Measurements from ENCODE around the gene MAML3. TPM values are rescaled to one million over a fixed set of nuclear protein-coding genes. Genes with fewer than 3 reads are reported as not detected.

MAML3 gene
- polyA plus RNA-seq, 5 donors = 13.3 to 19.2 (median 16.8) TPM

- DNase-seq = no peak
Measured at GRCh38 chr4:140157341-140157740, 3.4 kb upstream of the MAML3 start.

DNA sequence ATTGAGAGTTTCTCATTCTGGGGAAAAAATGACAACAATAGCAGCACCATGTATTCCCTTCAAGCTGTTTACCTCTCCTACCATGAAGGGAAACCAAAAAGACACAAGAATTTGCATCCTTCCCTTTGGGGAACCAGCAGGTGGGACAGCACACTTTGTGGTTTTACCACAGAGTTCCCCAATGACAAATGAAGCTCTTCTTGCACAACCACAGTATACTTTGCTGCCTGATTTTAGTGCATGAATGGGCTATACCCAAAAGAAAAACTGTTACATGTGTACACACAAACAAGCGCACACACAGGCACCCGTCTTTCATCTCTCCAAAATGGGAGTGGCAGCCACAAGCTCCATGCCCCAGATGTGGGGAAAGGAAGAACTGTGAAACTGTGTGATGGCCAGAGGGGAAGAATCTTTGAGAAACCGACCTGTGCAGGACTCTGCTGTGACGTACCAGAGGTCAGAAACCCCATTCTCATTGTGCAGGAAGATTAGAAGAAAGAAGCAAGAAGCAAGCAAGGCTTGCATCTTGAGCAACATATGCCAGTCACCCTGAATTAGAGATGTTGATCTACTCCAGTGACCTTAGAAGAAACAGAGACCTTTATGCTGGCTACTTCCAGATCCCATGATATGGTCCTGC lies 2.7 kb upstream of the MAML3 start:
- DNase-seq = no peak

DNA sequence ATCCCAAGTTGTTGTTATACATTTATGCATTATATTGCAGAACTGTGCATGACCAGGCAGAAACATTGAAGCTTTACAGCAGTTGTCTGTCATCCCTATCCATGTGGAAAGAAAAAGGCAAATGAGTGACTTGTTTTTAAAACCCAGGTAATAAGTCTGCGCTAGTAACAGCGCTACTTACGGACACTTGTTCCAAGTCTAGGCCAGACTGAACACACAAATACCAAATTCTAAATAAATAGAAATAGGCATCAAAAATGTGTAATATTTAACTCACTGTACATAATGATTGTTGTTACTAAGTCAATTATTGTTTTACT lies 548 bp upstream of the MAML3 start:
- DNase-seq = no peak

GRCh38 chr4:140153419-140153717 lies 616 bp downstream of the MAML3 start:
- no peak for DNase-seq

GRCh38 chr4:140152751-140153418 lies 1.1 kb downstream of the MAML3 start:
- peak; percentile 48 to 51 for DNase-seq

DNA sequence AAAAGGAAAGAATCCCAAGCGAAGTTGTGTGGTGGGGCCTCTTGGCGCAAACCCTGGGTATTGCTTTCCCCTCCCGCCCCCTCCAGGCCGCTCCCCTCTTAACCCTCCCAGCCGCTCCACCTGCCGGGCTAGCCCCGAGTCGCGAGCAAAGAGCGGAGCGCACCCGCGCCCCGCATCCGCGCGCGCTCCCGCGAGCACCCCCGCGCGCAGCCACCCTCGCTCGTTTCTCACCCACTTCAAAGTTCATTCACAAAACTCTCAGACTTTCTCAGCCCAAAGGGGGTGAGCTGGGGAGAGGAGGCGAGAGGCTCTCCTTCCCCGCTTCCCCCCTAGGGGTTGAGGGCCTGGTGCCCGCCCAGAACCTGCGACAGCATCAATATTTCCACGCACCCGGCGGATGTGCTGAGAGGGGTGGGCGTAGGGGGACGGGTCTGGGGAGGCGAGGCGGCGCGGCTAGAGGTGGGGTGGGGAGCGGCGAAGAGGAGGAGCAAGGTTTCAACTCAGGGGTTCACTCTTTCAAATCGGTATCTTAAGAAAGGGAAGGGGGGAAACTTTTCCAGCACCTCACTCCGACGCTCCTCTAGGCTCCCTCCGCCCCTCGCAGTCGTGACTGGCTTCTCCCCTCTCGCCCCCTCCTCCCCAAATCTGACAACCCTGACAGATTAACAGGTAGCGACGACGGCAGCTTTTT lies 1.8 kb downstream of the MAML3 start:
- DNase-seq = no peak

GRCh38 chr4:140151699-140152012 lies 2.3 kb downstream of the MAML3 start:
- DNase-seq = peak; percentile 88 to 89

- DNase-seq = peak; percentile 97
Measured at GRCh38 chr4:140150886-140151698, 2.9 kb downstream of the MAML3 start.

- no peak for DNase-seq
Measured at GRCh38 chr4:140150636-140150885, 3.4 kb downstream of the MAML3 start.

DNA sequence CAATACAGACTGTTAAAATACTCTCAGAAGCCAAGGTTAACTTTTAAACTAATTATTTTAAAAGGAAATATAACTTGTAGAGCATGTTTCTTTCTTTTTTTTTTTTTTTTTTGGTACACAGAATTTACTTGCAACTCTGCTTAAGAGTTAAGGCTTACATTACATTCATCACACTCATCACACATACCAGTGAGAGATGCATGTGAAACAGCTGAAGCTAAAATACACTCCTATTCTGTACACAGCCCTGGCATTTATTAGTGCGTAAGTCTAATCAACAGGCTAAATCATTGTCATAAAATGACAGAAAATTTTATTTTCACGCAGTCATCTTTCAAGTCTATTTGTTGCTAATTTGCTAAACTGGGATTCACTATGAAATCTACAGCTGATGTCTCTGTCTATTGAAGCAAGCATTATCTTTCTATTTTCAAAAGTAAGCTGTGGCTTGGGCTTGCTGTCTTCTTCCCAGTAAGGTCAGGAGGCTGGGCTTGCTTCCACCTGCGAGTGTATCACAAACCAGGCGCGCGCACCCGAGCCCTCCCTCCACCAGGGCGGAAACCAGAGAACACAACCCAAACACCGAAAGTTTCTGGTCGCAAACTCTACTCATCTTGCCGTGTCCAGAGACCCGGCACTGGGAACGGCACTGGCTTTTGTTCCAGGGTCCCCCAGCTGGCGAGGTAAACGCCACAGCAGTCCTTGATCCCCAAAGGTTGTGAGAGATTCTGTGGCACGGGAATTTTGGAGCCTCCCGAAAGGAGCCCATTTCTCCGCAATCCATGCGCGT lies 3.9 kb downstream of the MAML3 start:
- DNase-seq = peak in 1 of 2 donors; percentile 50

DNA sequence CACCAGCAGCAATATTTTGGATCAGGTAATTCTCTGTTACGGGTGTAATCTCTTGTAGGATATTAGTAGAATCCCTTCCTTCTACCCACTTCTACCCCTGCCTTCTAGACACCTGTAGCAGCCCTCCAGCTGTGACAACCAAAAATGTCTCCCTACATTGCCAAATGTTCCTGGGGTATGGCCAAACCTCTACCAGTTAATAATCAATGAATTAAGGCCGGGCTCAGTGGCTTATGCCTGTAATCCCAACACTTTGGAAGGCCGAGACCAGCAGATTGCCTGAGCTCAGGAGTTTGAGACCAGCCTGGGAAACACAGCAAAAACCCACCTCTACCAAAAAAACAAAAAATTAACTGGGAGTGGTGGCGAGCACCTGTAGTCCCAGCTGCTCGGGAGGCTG lies 9.9 kb downstream of the MAML3 start:
- no peak for DNase-seq

GRCh38 chr4:140141210-140141835 lies 12.7 kb downstream of the MAML3 start:
- DNase-seq = peak in 1 of 2 donors; percentile 34

DNA sequence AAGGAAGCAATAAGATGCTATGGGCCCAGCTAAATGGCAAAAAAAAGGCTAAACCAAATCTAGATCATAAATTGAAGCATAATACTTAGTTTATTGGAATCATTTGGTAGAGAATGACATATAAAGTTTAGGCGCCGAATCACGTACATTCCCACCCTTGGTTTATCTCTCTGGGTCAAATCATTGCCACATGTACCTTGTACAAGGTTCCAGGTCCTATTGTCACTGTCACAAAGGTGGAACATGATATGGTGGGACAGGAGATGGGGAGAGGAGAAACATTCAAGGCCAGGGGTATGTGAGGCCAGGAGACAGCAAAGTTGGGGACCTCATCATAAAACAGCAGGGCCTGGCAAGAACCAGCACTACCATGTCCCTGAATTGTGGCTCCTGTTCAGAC lies 13.4 kb downstream of the MAML3 start:
- DNase-seq = no peak

DNA sequence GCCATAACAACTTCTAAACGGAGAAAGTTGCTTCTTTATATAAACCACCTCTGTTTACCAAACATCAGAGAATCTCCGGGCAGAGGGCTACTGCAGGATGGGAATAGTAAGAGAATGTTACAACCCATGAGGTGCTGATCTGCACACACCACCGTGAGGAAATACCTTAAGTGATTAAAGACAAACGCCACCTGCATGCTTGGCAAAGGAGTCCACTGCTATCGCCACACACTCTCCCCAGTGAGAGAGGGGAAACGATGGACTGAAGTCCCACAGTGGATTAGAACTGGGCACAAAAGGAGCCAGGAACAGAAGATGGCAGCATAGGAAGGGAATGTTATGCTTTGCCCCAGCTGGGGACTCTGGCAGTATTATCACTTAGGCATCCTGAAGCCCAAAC lies 15.6 kb downstream of the MAML3 start:
- DNase-seq = no peak

GRCh38 chr4:140137671-140138070 lies 16.3 kb downstream of the MAML3 start:
- no peak for DNase-seq

- DNase-seq = no peak
Measured at GRCh38 chr4:140136509-140136908, 17.5 kb downstream of the MAML3 start.

DNA sequence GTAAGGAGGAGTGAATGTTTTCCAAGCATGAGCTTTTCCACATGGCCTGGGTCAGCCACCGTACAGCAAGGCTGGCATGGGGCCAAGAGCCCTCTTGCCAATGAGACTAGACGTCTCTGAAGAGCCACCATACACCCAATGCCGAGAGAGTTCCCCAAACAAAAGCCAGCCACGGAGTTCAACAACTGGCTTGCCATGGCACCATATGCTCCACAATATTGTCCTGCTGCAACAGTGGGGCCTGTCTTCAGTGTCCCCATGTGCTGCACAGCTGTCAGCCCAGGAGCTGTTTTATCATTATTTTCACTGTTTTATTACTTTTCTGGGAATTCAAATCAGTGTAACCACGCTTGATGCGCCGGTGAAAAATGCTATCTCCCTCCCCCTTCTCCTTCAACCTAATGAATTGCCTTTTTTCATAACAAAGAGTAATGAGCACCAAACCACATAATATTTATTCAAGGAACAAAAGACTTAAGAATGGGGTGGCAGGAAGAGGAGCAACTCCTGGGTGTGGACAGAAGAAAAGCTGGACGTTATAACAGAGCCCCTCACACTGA lies 18.4 kb downstream of the MAML3 start:
- DNase-seq = peak; percentile 62 to 64

- no peak for DNase-seq
Measured at GRCh38 chr4:140134746-140135425, 19.1 kb downstream of the MAML3 start.

- no peak for DNase-seq
Measured at GRCh38 chr4:140133576-140133975, 20.4 kb downstream of the MAML3 start.

GRCh38 chr4:140131675-140132229 lies 22.2 kb downstream of the MAML3 start:
- DNase-seq = no peak

DNA sequence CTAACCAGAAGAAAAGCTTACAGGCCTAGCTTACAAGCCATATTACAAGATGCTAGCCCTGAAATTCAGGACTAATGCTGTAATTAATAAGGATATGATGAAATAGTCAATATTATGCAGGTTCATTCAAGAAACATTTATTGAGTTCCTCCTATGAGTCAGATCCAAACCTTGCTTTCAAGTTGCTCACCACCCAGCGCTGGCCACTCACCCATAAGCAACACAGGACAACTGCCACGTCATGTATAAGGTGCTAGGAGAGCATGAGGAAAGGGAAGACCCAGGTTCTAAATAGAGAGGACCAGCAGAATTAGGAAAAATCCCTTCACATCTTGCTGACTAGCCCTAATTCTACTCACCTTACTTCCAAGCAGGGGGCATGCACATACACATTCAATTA lies 23.3 kb downstream of the MAML3 start:
- no peak for DNase-seq

All from right lung (tissue), 5 donors.